SK-N-SH (cell line): ENCODE measurements around the gene THTPA. TPM values are rescaled to one million over a fixed set of nuclear protein-coding genes. Genes with fewer than 3 reads are reported as not detected.

ENCODE experiments used
- CTCF ChIA-PET: fragments of 300-600, 350-600 bp; formaldehyde crosslinking; extraction: SDS; loops from one replicate; lab custom pipeline; 2021; lab: Yijun Ruan, JAX
- POLR2A ChIA-PET: fragments of 350-600 bp; sonication (Branson Sonifier 250); formaldehyde crosslinking; extraction: SDS; loops from one replicate; lab custom pipeline; 2020; ENCODE audit warnings: antibody characterized with exemption, inconsistent platforms; lab: Yijun Ruan, JAX
- DNase-seq: peaks from one replicate; pipeline ENCODE4 v3.0.0; 2012
- H2AFZ ChIP-seq: fragments of 200-600 bp; sonication (generic); 2 replicates; pipeline ENCODE4 v1.8.1; 2016; ENCODE audit warnings: antibody characterized with exemption, mild to moderate bottlenecking, low read depth
- H3F3A ChIP-seq: fragments of 200-600 bp; sonication (generic); replicated peaks from 2 replicates; pipeline ENCODE3; 2016; ENCODE audit warnings: antibody characterized with exemption, mild to moderate bottlenecking; ENCODE audit not compliant: insufficient read depth
- H3K27ac ChIP-seq, 2 experiments: fragments of 200-500 bp in 1 of 2; fragments of 200-600 bp in 1 of 2; sonication (Bioruptor generic) in 1 of 2; sonication (generic), shearing (Covaris generic) in 1 of 2; 2 replicates each; pipeline versions ENCODE4 v1.5.1 to v1.6.1; 2014 to 2016; ENCODE audit warnings: low read depth in 2 of 2, inconsistent platforms in 1 of 2, low read length in 1 of 2, mild to moderate bottlenecking in 1 of 2, mixed read lengths in 1 of 2
- H3K27me3 ChIP-seq: fragments of 200-600 bp; sonication (generic), shearing (Covaris generic); 2 replicates; pipeline ENCODE4 v1.6.1; 2016; ENCODE audit warnings: mixed run types; ENCODE audit not compliant: insufficient read depth
- H3K36me3 ChIP-seq, 2 experiments: fragments of 200-500 bp in 1 of 2; fragments of 200-600 bp in 1 of 2; sonication (Bioruptor generic) in 1 of 2; sonication (generic) in 1 of 2; replicated peaks in 1 of 2; 2 replicates each; pipeline versions ENCODE3 to v1.5.1; 2014 to 2016; ENCODE audit warnings: low read length in 1 of 2, mild to moderate bottlenecking in 1 of 2; ENCODE audit not compliant: insufficient read depth in 2 of 2, control insufficient read depth in 1 of 2
- H3K4me1 ChIP-seq, 2 experiments: fragments of 200-500 bp in 1 of 2; fragments of 200-600 bp in 1 of 2; sonication (Bioruptor generic) in 1 of 2; sonication (generic), shearing (Covaris generic) in 1 of 2; 2 replicates each; pipeline versions ENCODE4 v1.5.1 to v1.6.1; 2014 to 2016; ENCODE audit warnings: low read depth in 1 of 2, low read length in 1 of 2, mixed run types in 1 of 2; ENCODE audit not compliant: insufficient read depth in 2 of 2, control insufficient read depth in 1 of 2
- H3K4me2 ChIP-seq: fragments of 200-600 bp; sonication (generic), shearing (Covaris generic); 2 replicates; pipeline ENCODE4 v1.6.1; 2017; ENCODE audit warnings: mixed run types
- H3K4me3 ChIP-seq, 2 experiments: fragments of 200-500 bp in 1 of 2; fragments of 200-600 bp in 1 of 2; sonication (Bioruptor generic) in 1 of 2; sonication (generic), shearing (Covaris generic) in 1 of 2; 2 replicates each; pipeline versions ENCODE4 v1.5.1 to v1.8.1; 2014 to 2016; ENCODE audit warnings: low read depth in 2 of 2, inconsistent platforms in 1 of 2, low read length in 1 of 2, mild to moderate bottlenecking in 1 of 2, mixed read lengths in 1 of 2, moderate library complexity in 1 of 2
- H3K79me2 ChIP-seq: fragments of 200-600 bp; sonication (generic); 2 replicates; pipeline ENCODE4 v1.8.1; 2017; ENCODE audit warnings: mild to moderate bottlenecking; ENCODE audit not compliant: insufficient read depth
- H3K9ac ChIP-seq: fragments of 200-600 bp; sonication (generic); 2 replicates; pipeline ENCODE4 v1.6.1; 2017; ENCODE audit warnings: mixed run types
- H3K9me2 ChIP-seq: fragments of 200-600 bp; sonication (generic); 2 replicates; pipeline ENCODE4 v1.6.1; 2017; ENCODE audit warnings: mixed run types
- H3K9me3 ChIP-seq: fragments of 200-600 bp; sonication (generic); 2 replicates; pipeline ENCODE4 v1.6.1; 2017; ENCODE audit warnings: mixed run types, mild to moderate bottlenecking, moderate library complexity
- H4K20me1 ChIP-seq: fragments of 200-600 bp; sonication (generic); 2 replicates; pipeline ENCODE4 v1.6.1; 2017; ENCODE audit warnings: mild to moderate bottlenecking, mixed run types; ENCODE audit not compliant: insufficient read depth
- CTCF ChIP-seq: fragments of 200-600 bp; sonication (generic); IDR thresholded peaks from 2 replicates; pipeline ENCODE4 v1.6.1; 2017; ENCODE audit warnings: antibody characterized with exemption, mild to moderate bottlenecking, moderate library complexity
- EZH2phosphoT487 ChIP-seq: fragments of 200-600 bp; sonication (generic); IDR thresholded peaks from 2 replicates; pipeline ENCODE4 v1.6.1; 2017; ENCODE audit warnings: low read depth, mixed run types, mild to moderate bottlenecking, antibody characterized with exemption, moderate library complexity, borderline replicate concordance
- RAD21 ChIP-seq: IDR thresholded peaks from 2 replicates; pipeline ENCODE4 v1.6.1; 2012; ENCODE audit warnings: mild to moderate bottlenecking, low read length
- REST ChIP-seq: IDR thresholded peaks from 2 replicates; pipeline ENCODE4 v1.6.1; 2012; ENCODE audit warnings: mild to moderate bottlenecking, low read depth, low read length, moderate library complexity
- SIN3A ChIP-seq: IDR thresholded peaks from 2 replicates; pipeline ENCODE4 v1.6.1; 2012; ENCODE audit warnings: low read depth, mild to moderate bottlenecking, low read length, moderate library complexity, borderline replicate concordance
- SMC3 ChIP-seq: IDR thresholded peaks from 2 replicates; pipeline ENCODE4 v1.6.1; 2012; ENCODE audit warnings: low read depth, low read length, improper control_type of control experiment
- TCF12 ChIP-seq: IDR thresholded peaks from 2 replicates; pipeline ENCODE4 v1.4.0; 2012
- TEAD4 ChIP-seq: IDR thresholded peaks from 2 replicates; pipeline ENCODE4 v1.4.0; 2012; ENCODE audit warnings: mild to moderate bottlenecking, borderline replicate concordance; ENCODE audit not compliant: insufficient read depth
- YY1 ChIP-seq: IDR thresholded peaks from 2 replicates; pipeline ENCODE4 v1.4.0; 2012; ENCODE audit warnings: low read depth, mild to moderate bottlenecking
- WGBS: methylation state at CpG from one replicate; pipeline ENCODE4 v1.1.6; 2017; ENCODE audit warnings: low lambda C conversion rate; 5-methylcytosine and 5-hydroxymethylcytosine counted together
- polyA plus RNA-seq, 3 experiments: library from polyadenylated mRNA; depleted of rRNA; stranded (reverse); fragments of >200 nt; gene quantifications; 2 replicates each; pipeline ENCODE4 v1.2.3, GENCODE V29; 2012

Gene THTPA
- polyA plus RNA-seq, 1 of the 3 experiments (the other 2 are of a cell fraction): 16.3 TPM

- TF ChIP-seq REST: no peak
- TF ChIP-seq RAD21: no peak
- TF ChIP-seq EZH2phosphoT487: no peak
These were observed 9.5 kb upstream of the THTPA start (continued) for GRCh38 chr14:23546450-23547035.

GRCh38 chr14:23547924-23548323, 8.1 kb upstream of the THTPA start:
- Histone ChIP-seq H3K27me3 (no peaks in the 10 kb centered on the region), H3F3A (no peaks in the 10 kb centered on the region), H3K27ac (no peak overlapping the region), H3K9ac (no peak overlapping the region), H4K20me1 (no peaks in the 10 kb centered on the region), H3K36me3 (peaks cover 0 to 6% of the 10 kb centered on the region in 2 experiments), H3K4me1 (peaks cover 0 to 26% of the 10 kb centered on the region in 2 experiments; a peak in 2 of 4 replicates), H3K79me2 (no peaks in the 10 kb centered on the region), H3K9me3 (no peaks in the 10 kb centered on the region), H3K9me2 (no peaks in the 10 kb centered on the region), H3K4me3 (no peak overlapping the region), H2AFZ (no peak overlapping the region), H3K4me2 (no peak overlapping the region)
- TF ChIP-seq TCF12: no peak
- no peak for TF ChIP-seq YY1
- no peak for TF ChIP-seq SMC3
- TF ChIP-seq TEAD4: no peak
- TF ChIP-seq CTCF: no peak
- TF ChIP-seq SIN3A: no peak
- DNase-seq: no peak
- ChIA-PET CTCF (interaction anchor here (2.1 to 6.0 kb wide), 4 partner anchors 8 to 69 kb away, joined by 15 to 87 read pairs (median 20); no protein-coding TSS in a partner anchor), POLR2A (no interaction called here)
- WGBS: 84% methylated on average over 2 of the region's 2 CpGs
